ENCODE results near the gene FMN2. TPM values are rescaled to one million over a fixed set of nuclear protein-coding genes. Genes with fewer than 3 reads are reported as not detected.

Gene FMN2
- total RNA-seq, 1 experiment from 2014 or later = not detected

DNA sequence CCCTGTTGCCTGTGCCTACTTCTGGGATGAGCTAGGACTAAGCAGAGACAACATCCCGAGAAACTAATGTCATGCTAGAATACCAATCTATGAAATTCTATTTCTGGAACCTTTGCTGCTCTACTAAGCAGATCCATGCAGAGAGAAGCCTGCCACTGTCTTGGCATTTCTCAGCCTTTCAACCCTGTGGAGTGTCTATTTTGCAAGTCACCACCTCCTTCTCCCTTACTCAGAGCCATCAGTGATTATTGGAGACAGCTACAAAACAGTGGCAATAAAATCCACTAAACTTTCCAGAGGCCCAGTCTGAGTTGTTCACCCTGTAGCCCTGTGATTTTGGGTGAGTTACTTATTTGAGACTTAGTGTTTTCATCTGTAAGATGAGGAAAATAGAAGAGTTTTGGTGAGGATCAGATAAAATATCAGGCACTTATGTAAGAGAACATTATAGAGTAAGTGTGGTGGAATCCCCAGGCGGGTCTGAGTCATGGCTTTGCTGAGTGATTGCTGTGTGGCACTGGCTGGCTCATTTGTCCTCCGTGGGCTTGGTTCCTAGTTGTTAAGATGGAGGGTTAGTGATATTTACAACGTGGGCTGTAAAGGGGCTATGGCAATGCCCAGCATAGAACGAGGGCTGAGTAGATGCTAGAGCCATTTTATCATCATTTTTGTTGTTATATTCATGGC is 61.1 kb downstream of the FMN2 start:
- POLR2A ChIA-PET = interaction anchor here (0.6 kb wide), 1 partner anchor 92 kb away, joined by 10 read pairs; no protein-coding TSS in a partner anchor

DNA sequence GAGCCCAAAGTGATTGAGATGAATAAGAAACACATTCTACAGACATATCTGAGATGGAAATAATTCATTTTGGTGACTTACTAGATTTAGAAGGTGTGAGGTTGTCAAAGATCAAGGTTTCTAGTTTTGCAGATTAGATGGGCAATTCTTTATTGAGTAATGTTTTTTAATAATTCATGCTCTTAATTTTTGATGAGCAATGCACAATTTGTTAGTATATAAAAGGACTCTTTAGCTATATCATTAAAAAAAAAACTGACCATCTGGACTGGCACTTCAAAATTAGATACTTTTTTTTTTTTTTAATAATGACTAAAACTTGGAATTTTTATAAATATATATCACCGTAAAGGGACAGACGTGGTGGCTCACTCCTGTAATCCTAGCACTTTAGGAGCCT is 63.9 kb downstream of the FMN2 start:
- H3K4me3 ChIP-seq (ENCODE audit: low read depth, low read length) = no peak overlapping the region
- intact Hi-C loops (cut with micrococcal nuclease; ENCODE audit: unreplicated experiment) = no loop called here
- ChIA-PET CTCF (no interaction called here), POLR2A (no interaction called here)
- H3K27me3 ChIP-seq (replicated peaks; ENCODE audit: control insufficient read depth, insufficient read depth, low read length) = no peaks in the 10 kb centered on the region
- no peaks in the 10 kb centered on the region for H3K36me3 ChIP-seq (ENCODE audit: control insufficient read depth, insufficient read depth, low read length)
- TF ChIP-seq, protein P1, sequence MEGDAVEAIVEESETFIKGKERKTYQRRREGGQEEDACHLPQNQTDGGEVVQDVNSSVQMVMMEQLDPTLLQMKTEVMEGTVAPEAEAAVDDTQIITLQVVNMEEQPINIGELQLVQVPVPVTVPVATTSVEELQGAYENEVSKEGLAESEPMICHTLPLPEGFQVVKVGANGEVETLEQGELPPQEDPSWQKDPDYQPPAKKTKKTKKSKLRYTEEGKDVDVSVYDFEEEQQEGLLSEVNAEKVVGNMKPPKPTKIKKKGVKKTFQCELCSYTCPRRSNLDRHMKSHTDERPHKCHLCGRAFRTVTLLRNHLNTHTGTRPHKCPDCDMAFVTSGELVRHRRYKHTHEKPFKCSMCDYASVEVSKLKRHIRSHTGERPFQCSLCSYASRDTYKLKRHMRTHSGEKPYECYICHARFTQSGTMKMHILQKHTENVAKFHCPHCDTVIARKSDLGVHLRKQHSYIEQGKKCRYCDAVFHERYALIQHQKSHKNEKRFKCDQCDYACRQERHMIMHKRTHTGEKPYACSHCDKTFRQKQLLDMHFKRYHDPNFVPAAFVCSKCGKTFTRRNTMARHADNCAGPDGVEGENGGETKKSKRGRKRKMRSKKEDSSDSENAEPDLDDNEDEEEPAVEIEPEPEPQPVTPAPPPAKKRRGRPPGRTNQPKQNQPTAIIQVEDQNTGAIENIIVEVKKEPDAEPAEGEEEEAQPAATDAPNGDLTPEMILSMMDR (IDR thresholded peaks at IDR 0.05; ENCODE audit: insufficient read depth in 1 of 2, low read depth in 1 of 2, low read length in 1 of 2, severe bottlenecking in 1 of 2, unreplicated experiment in 1 of 2) = no peak
- H3K27me3 Mint-ChIP-seq (ENCODE audit: insufficient read depth, unreplicated experiment) = peaks cover 4% of the 10 kb centered on the region
- no peaks in the 10 kb centered on the region for H3K36me3 Mint-ChIP-seq (ENCODE audit: insufficient read depth, unreplicated experiment)
- no peak overlapping the region for H3K27ac Mint-ChIP-seq (ENCODE audit: unreplicated experiment)
- H3K9me3 ChIP-seq = 0 out of 2 replicates have a peak, but pooled peaks cover 4% of the 10 kb centered on the region
- H3K4me1 Mint-ChIP-seq (ENCODE audit: low read depth, unreplicated experiment) = no peaks in the 10 kb centered on the region
- no peaks in the 10 kb centered on the region for H3K4me1 ChIP-seq
- DNase-seq = no peak
- BruUV-seq (replicated peaks) = no TSS peak
- no peak overlapping the region for H3K4me3 Mint-ChIP-seq (ENCODE audit: unreplicated experiment)
- H3K9me3 Mint-ChIP-seq (ENCODE audit: unreplicated experiment) = no peaks in the 10 kb centered on the region

More for the DNA sequence above, 61.1 kb downstream of the FMN2 start:
- Mint-ChIP-seq H3K9me3 (ENCODE audit: unreplicated experiment) (no peaks in the 10 kb centered on the region), H3K4me1 (ENCODE audit: low read depth, unreplicated experiment) (no peaks in the 10 kb centered on the region), H3K27me3 (ENCODE audit: insufficient read depth, unreplicated experiment) (peaks cover 10% of the 10 kb centered on the region), H3K4me3 (ENCODE audit: unreplicated experiment) (no peak overlapping the region), H3K36me3 (ENCODE audit: insufficient read depth, unreplicated experiment) (no peaks in the 10 kb centered on the region), H3K27ac (ENCODE audit: unreplicated experiment) (no peak overlapping the region)
- DNase-seq = no peak
- Histone ChIP-seq H3K36me3 (ENCODE audit: control insufficient read depth, insufficient read depth, low read length) (no peaks in the 10 kb centered on the region), H3K4me3 (ENCODE audit: low read depth, low read length) (no peak overlapping the region), H3K27me3 (replicated peaks; ENCODE audit: control insufficient read depth, insufficient read depth, low read length) (no peaks in the 10 kb centered on the region), H3K9me3 (no peaks in the 10 kb centered on the region), H3K4me1 (no peaks in the 10 kb centered on the region)
- BruUV-seq (replicated peaks) = no TSS peak
- intact Hi-C loops (cut with micrococcal nuclease; ENCODE audit: unreplicated experiment) = no loop called here
- TF ChIP-seq, protein P1 (IDR thresholded peaks at IDR 0.05; ENCODE audit: insufficient read depth in 1 of 2, low read depth in 1 of 2, low read length in 1 of 2, severe bottlenecking in 1 of 2, unreplicated experiment in 1 of 2) = no peak
- CTCF ChIA-PET = no interaction called here

DNA sequence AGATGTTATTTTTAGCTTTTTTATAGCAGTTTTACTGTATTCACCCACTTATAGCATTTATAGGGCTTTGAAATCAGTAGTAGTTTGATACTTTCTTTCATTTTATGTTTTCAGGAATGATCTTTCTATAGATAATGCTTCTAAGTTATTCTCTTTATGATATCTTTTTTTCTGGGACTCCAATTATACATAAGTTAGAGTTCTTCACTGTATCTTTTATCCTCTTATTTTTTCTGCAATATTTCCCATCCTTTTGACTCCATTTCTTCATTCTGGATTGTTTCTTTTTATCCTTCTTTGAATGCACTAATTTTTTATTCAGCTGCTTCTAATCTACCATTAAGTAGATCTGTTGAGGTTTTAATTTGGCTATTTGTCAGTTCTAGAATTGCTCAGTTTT is 73.1 kb downstream of the FMN2 start:
- CTCF ChIA-PET = no interaction called here
- TF ChIP-seq, protein P1 (IDR thresholded peaks at IDR 0.05; ENCODE audit: insufficient read depth in 1 of 2, low read depth in 1 of 2, low read length in 1 of 2, severe bottlenecking in 1 of 2, unreplicated experiment in 1 of 2) = no peak
- H3K4me3 Mint-ChIP-seq (ENCODE audit: unreplicated experiment) = no peak overlapping the region
- no TSS peak for BruUV-seq (replicated peaks)
- Histone ChIP-seq H3K9me3 (peaks cover 14% of the 10 kb centered on the region), H3K36me3 (ENCODE audit: control insufficient read depth, insufficient read depth, low read length) (no peaks in the 10 kb centered on the region), H3K4me1 (no peaks in the 10 kb centered on the region), H3K27me3 (replicated peaks; ENCODE audit: control insufficient read depth, insufficient read depth, low read length) (no peaks in the 10 kb centered on the region), H3K4me3 (ENCODE audit: low read depth, low read length) (no peak overlapping the region)
- H3K9me3 Mint-ChIP-seq (ENCODE audit: unreplicated experiment) = peaks cover 15% of the 10 kb centered on the region
- H3K27ac Mint-ChIP-seq (ENCODE audit: unreplicated experiment) = no peak overlapping the region
- H3K4me1 Mint-ChIP-seq (ENCODE audit: low read depth, unreplicated experiment) = no peaks in the 10 kb centered on the region
- no peaks in the 10 kb centered on the region for H3K36me3 Mint-ChIP-seq (ENCODE audit: insufficient read depth, unreplicated experiment)
- H3K27me3 Mint-ChIP-seq (ENCODE audit: insufficient read depth, unreplicated experiment) = no peaks in the 10 kb centered on the region
- no peak for DNase-seq
- intact Hi-C loops (cut with micrococcal nuclease; ENCODE audit: unreplicated experiment) = loop anchor here (5.0 kb wide), 1 partner anchor 137 kb away; no protein-coding TSS in a partner anchor
- POLR2A ChIA-PET = no interaction called here
